ENCODE measurements around the gene SLC22A4. TPM values are rescaled to one million over a fixed set of nuclear protein-coding genes. Genes with fewer than 3 reads are reported as not detected.

SLC22A4 gene
- total and polyA plus RNA-seq, 2 donors (not counting 1 experiment from before 2014, with no cell fraction given) = 0.18 TPM; not detected in 1

DNA sequence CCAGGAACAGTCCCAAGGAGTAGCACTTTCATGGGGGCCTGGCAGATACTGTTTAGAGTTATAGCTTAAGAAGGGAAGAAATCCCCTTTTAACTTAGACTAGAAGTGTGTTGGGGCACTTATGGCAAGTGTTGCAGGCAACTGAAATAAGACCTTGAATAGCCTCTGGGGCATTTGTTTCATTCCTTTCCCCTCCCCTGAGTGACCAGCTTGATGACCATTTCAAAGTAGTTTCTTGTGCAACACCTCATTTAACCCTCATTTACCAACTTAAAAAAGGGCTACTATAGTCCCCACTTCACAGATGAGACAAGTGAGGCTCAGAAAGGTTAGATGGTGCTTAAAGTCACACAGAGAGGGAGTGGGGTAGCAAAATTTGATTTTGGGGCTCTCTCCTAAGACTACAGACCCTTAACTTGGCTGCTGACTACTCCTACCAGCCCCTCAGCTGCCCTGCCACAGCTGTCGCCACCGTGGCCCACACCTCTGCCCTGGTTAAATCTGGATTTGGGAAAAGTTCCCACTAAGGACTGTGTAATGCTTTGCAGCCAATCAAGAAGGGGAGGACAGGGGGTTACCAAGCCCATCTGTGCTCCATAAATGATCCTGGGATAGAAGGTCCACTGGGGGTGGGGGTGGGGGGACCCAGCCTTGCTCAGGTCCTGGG lies 31.2 kb upstream of the SLC22A4 start:
- Histone ChIP-seq H3K27ac (ENCODE audit: low read length in 2 of 2) (no peak overlapping the region), H3K4me2 (replicated peaks; ENCODE audit: low read depth, low read length, poor library complexity, severe bottlenecking) (no peak overlapping the region), H3K9me3 (ENCODE audit: control extremely low read depth in 1 of 3, control insufficient read depth in 2 of 3, insufficient read depth in 1 of 3, low read length in 2 of 3) (peaks cover 0 to under 1% (median 0%) of the 10 kb centered on the region in 3 donors), H3K27me3 (replicated peaks in 1 of 4; ENCODE audit: control extremely low read depth in 1 of 4, control insufficient read depth in 3 of 4, insufficient read depth in 4 of 4, low read length in 3 of 4) (peaks cover 0 to 15% (median 4%) of the 10 kb centered on the region in 4 experiments), H3K9ac (ENCODE audit: low read length) (no peak overlapping the region), H3K4me3 (ENCODE audit: control extremely low read depth in 1 of 5, extremely low read depth in 1 of 5, insufficient read depth in 1 of 5, low read depth in 2 of 5, low read length in 4 of 5) (no peak overlapping the region), H3K4me1 (ENCODE audit: control insufficient read depth in 2 of 2, insufficient read depth in 2 of 2, low read length in 2 of 2) (peaks cover 0 to under 1% of the 10 kb centered on the region in 2 donors), H4K20me1 (ENCODE audit: control insufficient read depth, insufficient read depth, low read length, poor library complexity, severe bottlenecking) (no peaks in the 10 kb centered on the region), H2AFZ (ENCODE audit: insufficient read depth, low read depth, low read length, poor library complexity, severe bottlenecking) (no peak overlapping the region), H3K36me3 (replicated peaks in 1 of 2; ENCODE audit: control extremely low read depth in 1 of 2, control insufficient read depth in 1 of 2, extremely low read depth in 1 of 2, insufficient read depth in 2 of 2, low read length in 1 of 2) (no peaks in the 10 kb centered on the region), H3K79me2 (ENCODE audit: control insufficient read depth, insufficient read depth, low read length) (no peaks in the 10 kb centered on the region)
- Mint-ChIP-seq H3K27me3 (peaks cover 6% of the 10 kb centered on the region), H3K9me3 (ENCODE audit: insufficient read depth) (no peaks in the 10 kb centered on the region), H3K27ac (no peak overlapping the region), H3K4me1 (no peaks in the 10 kb centered on the region), H3K4me3 (no peak overlapping the region)
- DNase-seq = no peak
- no peak for ATAC-seq (ENCODE audit: low read depth)
- 100% methylated on average over 2 of the region's 2 CpGs for WGBS (ENCODE audit: insufficient coverage)
- intact Hi-C loops (cut with micrococcal nuclease) = no loop called here
- TF ChIP-seq, protein P1, sequence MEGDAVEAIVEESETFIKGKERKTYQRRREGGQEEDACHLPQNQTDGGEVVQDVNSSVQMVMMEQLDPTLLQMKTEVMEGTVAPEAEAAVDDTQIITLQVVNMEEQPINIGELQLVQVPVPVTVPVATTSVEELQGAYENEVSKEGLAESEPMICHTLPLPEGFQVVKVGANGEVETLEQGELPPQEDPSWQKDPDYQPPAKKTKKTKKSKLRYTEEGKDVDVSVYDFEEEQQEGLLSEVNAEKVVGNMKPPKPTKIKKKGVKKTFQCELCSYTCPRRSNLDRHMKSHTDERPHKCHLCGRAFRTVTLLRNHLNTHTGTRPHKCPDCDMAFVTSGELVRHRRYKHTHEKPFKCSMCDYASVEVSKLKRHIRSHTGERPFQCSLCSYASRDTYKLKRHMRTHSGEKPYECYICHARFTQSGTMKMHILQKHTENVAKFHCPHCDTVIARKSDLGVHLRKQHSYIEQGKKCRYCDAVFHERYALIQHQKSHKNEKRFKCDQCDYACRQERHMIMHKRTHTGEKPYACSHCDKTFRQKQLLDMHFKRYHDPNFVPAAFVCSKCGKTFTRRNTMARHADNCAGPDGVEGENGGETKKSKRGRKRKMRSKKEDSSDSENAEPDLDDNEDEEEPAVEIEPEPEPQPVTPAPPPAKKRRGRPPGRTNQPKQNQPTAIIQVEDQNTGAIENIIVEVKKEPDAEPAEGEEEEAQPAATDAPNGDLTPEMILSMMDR (IDR thresholded peaks at IDR 0.05) = no peak
- TF ChIP-seq EZH2 (IDR thresholded peaks at IDR 0.05; ENCODE audit: borderline replicate concordance, insufficient read depth, low read depth, low read length, poor library complexity, severe bottlenecking) = no peak
- POLR2A ChIA-PET = no interaction called here
- CTCF ChIA-PET = interaction anchor here (1.3 to 2.5 kb wide), 2 partner anchors 9 to 25 kb away, joined by 5 to 14 read pairs; no protein-coding TSS in a partner anchor

DNA sequence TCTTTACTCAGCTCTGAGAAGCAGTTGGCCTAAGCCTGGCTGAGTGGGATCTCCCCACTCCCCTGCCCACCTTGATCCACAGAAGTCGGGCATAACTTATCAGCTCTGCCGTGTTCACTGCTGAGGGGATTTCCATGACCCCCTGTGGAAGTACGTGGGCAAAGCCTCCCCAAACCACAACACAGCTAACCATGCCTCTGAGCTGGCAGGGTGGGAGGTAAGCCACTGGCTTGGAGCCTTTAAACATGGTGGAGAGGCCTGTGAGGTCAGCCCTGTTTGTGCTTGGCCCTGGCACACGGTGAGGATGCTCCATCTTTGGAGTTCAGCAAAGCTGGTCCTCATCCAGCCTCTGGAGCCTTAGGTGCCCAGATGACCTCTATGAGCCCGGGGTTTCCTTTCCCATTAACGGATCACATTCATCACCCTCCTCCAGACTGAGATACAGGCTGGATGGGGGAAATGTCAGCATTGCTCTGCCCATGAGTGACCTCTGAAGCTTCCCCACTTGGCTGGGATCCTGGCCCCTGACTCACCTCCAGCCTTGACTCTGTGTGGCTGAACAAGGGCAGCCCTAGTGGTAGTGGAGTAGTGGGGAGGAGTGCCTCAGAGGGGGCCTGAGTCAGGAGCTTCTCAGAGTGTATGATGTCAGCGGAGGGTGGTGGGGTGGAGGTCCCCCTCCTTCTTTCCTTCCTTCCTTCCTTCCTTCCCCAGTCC lies 30.5 kb upstream of the SLC22A4 start:
- H4K20me1 ChIP-seq (ENCODE audit: control insufficient read depth, insufficient read depth, low read length, poor library complexity, severe bottlenecking) = no peaks in the 10 kb centered on the region
- no peak overlapping the region for H3K27ac Mint-ChIP-seq
- no peak overlapping the region for H3K4me2 ChIP-seq (replicated peaks; ENCODE audit: low read depth, low read length, poor library complexity, severe bottlenecking)
- peaks cover 6% of the 10 kb centered on the region for H3K27me3 Mint-ChIP-seq
- no peaks in the 10 kb centered on the region for H3K4me1 ChIP-seq (ENCODE audit: control insufficient read depth in 2 of 2, insufficient read depth in 2 of 2, low read length in 2 of 2)
- ATAC-seq (ENCODE audit: low read depth) (no peak), DNase-seq (no peak)
- H3K4me1 Mint-ChIP-seq = no peaks in the 10 kb centered on the region
- H3K27me3 ChIP-seq (replicated peaks in 1 of 4; ENCODE audit: control extremely low read depth in 1 of 4, control insufficient read depth in 3 of 4, insufficient read depth in 4 of 4, low read length in 3 of 4) = peaks cover 0 to 8% (median under 1%) of the 10 kb centered on the region in 4 experiments
- no peak overlapping the region for H3K4me3 ChIP-seq (ENCODE audit: control extremely low read depth in 1 of 5, extremely low read depth in 1 of 5, insufficient read depth in 1 of 5, low read depth in 2 of 5, low read length in 4 of 5)
- no peak overlapping the region for H2AFZ ChIP-seq (ENCODE audit: insufficient read depth, low read depth, low read length, poor library complexity, severe bottlenecking)
- 81% methylated on average over 5 of the region's 7 CpGs for WGBS (ENCODE audit: insufficient coverage)
- intact Hi-C loops (cut with micrococcal nuclease) = no loop called here
- H3K9me3 Mint-ChIP-seq (ENCODE audit: insufficient read depth) = no peaks in the 10 kb centered on the region
- no peaks in the 10 kb centered on the region for H3K36me3 ChIP-seq (replicated peaks in 1 of 2; ENCODE audit: control extremely low read depth in 1 of 2, control insufficient read depth in 1 of 2, extremely low read depth in 1 of 2, insufficient read depth in 2 of 2, low read length in 1 of 2)
- ChIA-PET CTCF (interaction anchor here (1.3 to 2.5 kb wide), 2 partner anchors 9 to 26 kb away, joined by 5 to 14 read pairs; no protein-coding TSS in a partner anchor), POLR2A (no interaction called here)
- no peak overlapping the region for H3K9ac ChIP-seq (ENCODE audit: low read length)
- H3K4me3 Mint-ChIP-seq = no peak overlapping the region
- no peak overlapping the region for H3K27ac ChIP-seq (ENCODE audit: low read length in 2 of 2)
- no peaks in the 10 kb centered on the region for H3K9me3 ChIP-seq (ENCODE audit: control extremely low read depth in 1 of 3, control insufficient read depth in 2 of 3, insufficient read depth in 1 of 3, low read length in 2 of 3)
- H3K79me2 ChIP-seq (ENCODE audit: control insufficient read depth, insufficient read depth, low read length) = no peaks in the 10 kb centered on the region
- TF ChIP-seq, protein P1 (IDR thresholded peaks at IDR 0.05) = no peak
- no peak for TF ChIP-seq EZH2 (IDR thresholded peaks at IDR 0.05; ENCODE audit: borderline replicate concordance, insufficient read depth, low read depth, low read length, poor library complexity, severe bottlenecking)
